ENCODE results near the gene DPH1. TPM values are rescaled to one million over a fixed set of nuclear protein-coding genes. Genes with fewer than 3 reads are reported as not detected.
A peak's percentile ranks its signal among the peaks of the same experiment; 100 is the strongest.

DPH1 gene
- total RNA-seq, 4 donors from 2014 or later = 25.9 to 130 (median 64.5) TPM

DNA sequence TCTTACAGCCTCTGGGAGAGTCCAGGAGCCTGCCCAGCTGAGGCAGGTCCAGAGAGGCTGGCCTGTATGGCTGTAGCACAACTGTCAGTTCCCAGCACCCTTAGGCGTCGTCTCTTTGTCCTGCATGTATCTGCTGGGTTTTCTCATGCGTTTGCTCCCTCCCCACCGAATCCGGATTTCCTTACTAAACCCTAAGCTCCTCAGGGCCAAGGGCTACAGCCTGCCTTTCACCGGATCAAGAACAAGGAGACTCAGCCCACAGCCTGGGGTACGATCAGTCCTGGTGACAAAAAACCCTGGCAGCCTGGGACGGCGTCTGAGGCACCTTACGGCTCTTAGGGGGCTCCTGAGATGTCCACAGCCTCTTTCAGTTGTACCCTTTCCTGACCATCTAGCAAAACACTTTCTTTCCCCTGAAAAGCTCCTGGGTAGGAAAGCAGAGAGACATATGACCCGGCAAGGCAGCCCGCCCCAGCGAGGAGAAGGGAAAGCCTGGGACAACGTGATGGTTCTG, 37.2 kb downstream of the DPH1 start:
- peaks cover 2 to 76% (median 41%) of the 10 kb centered on the region in 4 donors for H3K4me1 ChIP-seq
- no peaks in the 10 kb centered on the region for H3K9me3 ChIP-seq
- no peak for DNase-seq
- TF ChIP-seq, protein P1, sequence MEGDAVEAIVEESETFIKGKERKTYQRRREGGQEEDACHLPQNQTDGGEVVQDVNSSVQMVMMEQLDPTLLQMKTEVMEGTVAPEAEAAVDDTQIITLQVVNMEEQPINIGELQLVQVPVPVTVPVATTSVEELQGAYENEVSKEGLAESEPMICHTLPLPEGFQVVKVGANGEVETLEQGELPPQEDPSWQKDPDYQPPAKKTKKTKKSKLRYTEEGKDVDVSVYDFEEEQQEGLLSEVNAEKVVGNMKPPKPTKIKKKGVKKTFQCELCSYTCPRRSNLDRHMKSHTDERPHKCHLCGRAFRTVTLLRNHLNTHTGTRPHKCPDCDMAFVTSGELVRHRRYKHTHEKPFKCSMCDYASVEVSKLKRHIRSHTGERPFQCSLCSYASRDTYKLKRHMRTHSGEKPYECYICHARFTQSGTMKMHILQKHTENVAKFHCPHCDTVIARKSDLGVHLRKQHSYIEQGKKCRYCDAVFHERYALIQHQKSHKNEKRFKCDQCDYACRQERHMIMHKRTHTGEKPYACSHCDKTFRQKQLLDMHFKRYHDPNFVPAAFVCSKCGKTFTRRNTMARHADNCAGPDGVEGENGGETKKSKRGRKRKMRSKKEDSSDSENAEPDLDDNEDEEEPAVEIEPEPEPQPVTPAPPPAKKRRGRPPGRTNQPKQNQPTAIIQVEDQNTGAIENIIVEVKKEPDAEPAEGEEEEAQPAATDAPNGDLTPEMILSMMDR (IDR thresholded peaks at IDR 0.05) = no peak
- no peak for TF ChIP-seq POLR2A (IDR thresholded peaks at IDR 0.05)
- no peaks in the 10 kb centered on the region for H3K27me3 ChIP-seq
- peaks cover 0 to 12% (median 0%) of the 10 kb centered on the region in 3 donors for H3K36me3 ChIP-seq
- peak overlapping the region; percentile 50 to 96 (median 94) for H3K27ac ChIP-seq
- H3K4me3 ChIP-seq = no peak overlapping the region

DNA sequence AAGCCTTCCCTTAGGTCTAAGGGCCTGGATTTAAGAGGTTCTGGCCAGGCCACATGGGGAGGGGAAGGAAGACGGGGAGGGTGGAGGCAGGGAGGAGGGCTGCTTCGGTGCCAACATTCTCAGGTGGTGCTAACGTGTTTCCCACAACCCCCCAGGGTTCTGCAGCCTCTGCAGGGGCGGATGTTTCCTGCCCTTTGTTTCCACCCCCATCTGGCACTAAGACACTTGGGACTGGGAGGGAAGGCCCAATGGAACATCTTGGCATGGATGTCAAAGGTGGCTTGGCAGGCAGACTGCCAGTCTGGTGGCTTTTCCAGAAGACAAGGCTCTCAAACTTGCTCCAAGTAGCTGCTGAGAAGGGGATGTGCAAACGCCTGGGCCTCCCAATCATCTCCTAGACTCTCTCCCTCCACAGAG, 37.7 kb downstream of the DPH1 start:
- H3K9me3 ChIP-seq = no peaks in the 10 kb centered on the region
- no peak for DNase-seq
- peak overlapping the region; percentile 50 to 96 (median 94) for H3K27ac ChIP-seq
- H3K36me3 ChIP-seq = peaks cover 0 to 12% (median 0%) of the 10 kb centered on the region in 3 donors
- H3K27me3 ChIP-seq = no peaks in the 10 kb centered on the region
- H3K4me1 ChIP-seq = peaks cover 2 to 71% (median 39%) of the 10 kb centered on the region in 4 donors
- no peak overlapping the region for H3K4me3 ChIP-seq
- TF ChIP-seq POLR2A (IDR thresholded peaks at IDR 0.05) = no peak
- TF ChIP-seq, protein P1 (IDR thresholded peaks at IDR 0.05) = no peak

DNA sequence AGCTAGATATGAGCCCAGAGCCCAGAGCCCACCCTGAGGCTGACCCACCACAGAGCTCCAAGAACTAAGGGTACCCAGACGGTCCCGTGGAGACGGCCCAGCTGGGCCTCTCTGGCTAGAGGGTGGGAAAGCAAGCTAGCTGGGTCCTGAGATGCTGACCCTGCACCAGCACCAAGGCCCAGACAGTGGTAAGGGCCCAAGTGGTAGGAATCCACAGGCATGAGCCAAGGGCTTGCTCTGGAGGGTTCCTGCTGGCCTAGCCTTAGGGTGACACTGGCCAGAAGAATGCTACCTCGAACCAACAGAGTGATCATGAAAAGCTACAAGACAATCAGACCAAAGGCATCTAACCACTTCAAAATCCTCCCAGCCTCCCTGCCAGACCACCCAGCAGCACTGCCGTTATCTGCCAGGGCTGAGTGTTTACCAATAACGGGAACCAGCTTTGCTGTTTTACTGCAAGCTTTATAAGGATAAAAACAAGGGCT, 38.1 kb downstream of the DPH1 start:
- Histone ChIP-seq H3K36me3 (peaks cover 0 to 12% (median 0%) of the 10 kb centered on the region in 3 donors), H3K27me3 (no peaks in the 10 kb centered on the region), H3K27ac (peak overlapping the region; percentile 58 to 96 (median 94)), H3K9me3 (no peaks in the 10 kb centered on the region), H3K4me3 (no peak overlapping the region), H3K4me1 (peaks cover 2 to 66% (median 35%) of the 10 kb centered on the region in 4 donors)
- TF ChIP-seq, protein P1 (IDR thresholded peaks at IDR 0.05) = no peak
- TF ChIP-seq POLR2A (IDR thresholded peaks at IDR 0.05) = no peak
- DNase-seq = no peak

DNA sequence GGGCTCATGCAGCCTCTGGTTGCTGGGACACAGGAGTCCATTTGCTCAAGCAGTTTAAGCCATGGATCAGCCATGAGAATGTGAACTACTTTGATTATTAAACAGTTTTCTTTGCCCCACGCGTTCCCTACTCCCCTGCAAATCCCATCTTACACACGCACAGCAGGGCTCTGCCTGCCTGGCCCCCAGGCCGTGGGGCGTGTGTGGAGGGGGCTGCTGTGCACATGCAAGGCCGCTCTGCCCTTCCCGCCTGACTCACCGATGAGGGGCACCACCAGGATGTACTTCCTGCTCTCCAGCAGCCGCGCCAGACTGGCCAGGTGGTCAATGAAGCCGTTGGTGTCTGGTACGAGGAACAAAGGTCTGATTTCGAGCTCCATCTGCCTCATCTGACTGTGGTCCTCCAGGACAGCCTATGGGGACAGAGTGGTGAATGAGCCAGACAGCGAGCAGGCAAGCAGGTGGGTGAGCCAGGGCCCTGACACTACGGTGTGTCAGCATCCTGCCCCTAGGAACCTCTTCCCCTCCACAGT, 38.6 kb downstream of the DPH1 start:
- H3K4me1 ChIP-seq = peaks cover 2 to 61% (median 33%) of the 10 kb centered on the region in 4 donors
- DNase-seq = peak in 1 of 3 donors; percentile 56
- no peak for TF ChIP-seq POLR2A (IDR thresholded peaks at IDR 0.05)
- TF ChIP-seq, protein P1 (IDR thresholded peaks at IDR 0.05) = no peak
- no peaks in the 10 kb centered on the region for H3K27me3 ChIP-seq
- H3K36me3 ChIP-seq = peaks cover 0 to 12% (median 0%) of the 10 kb centered on the region in 3 donors
- peak overlapping the region; percentile 58 to 96 (median 94) for H3K27ac ChIP-seq
- H3K9me3 ChIP-seq = no peaks in the 10 kb centered on the region
- no peak overlapping the region for H3K4me3 ChIP-seq

DNA sequence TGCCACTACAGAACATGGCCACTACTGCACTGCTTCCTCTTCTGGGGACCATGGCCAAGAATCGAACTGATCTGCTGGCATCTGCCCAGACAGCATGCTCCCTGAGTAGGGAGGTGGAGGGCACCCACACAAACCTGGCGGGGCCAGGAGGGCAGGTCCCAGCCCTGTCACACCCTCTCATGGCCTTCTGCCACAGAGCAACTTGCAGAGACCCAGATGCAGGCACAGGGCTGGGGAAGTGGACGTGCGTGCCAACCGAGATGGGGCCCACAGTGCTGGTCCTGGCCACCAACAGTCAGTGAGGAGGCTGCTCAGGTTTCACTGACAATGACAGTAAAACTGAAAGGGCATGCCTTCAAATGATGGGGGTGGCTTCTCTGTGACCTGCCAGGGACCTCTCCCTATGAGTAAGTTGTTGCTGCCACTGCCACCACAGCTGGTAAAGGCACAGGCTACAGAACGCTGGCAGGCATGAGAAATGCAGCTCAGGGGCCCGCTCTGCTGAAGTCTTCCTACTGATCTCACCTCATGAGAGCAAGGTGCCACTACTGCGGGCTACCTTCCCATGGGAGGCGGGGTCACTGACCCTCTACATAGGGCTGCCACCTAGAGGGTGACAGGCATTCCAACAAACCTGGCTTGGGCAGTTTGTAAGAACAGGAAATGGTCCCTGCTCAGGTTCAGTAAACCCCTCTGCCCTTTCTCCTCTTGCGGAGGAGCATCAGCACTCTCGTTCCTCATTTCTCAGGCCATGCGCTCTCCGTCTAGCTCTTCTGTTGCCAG, 40.5 kb downstream of the DPH1 start:
- Histone ChIP-seq H3K27me3 (no peaks in the 10 kb centered on the region), H3K4me3 (no peak overlapping the region), H3K36me3 (no peaks in the 10 kb centered on the region), H3K9me3 (no peaks in the 10 kb centered on the region), H3K4me1 (peaks cover 2 to 47% (median 17%) of the 10 kb centered on the region in 4 donors), H3K27ac (peak overlapping the region; percentile 63 to 94 (median 70))
- peak in 1 of 3 donors; percentile 33 for DNase-seq
- TF ChIP-seq, protein P1 (IDR thresholded peaks at IDR 0.05) = no peak
- no peak for TF ChIP-seq POLR2A (IDR thresholded peaks at IDR 0.05)

All from Peyer's patch (tissue), 4 donors.